Spleen (tissue), 11 donors: Measurements from ENCODE around the gene FNDC1. TPM values are rescaled to one million over a fixed set of nuclear protein-coding genes. Genes with fewer than 3 reads are reported as not detected.

ENCODE experiments used
- DNase-seq: peaks from one replicate; pipeline ENCODE4 v3.0.0-alpha.2; 2020
- H3K27ac ChIP-seq, 8 donors: fragments of 200-600 bp; sonication (generic) in 7 of 8; 1 replicate in 4 of 8; 2 replicates in 4 of 8; pipeline versions ENCODE4 v1.5.0 to v1.8.0; 2016 to 2021; ENCODE audit warnings: inconsistent platforms in 4 of 8, mild to moderate bottlenecking in 4 of 8, moderate library complexity in 1 of 8
- H3K27me3 ChIP-seq, 7 donors: fragments of 200-600 bp; sonication (generic) in 6 of 7; replicated peaks in 1 of 7; 1 replicate in 4 of 7; 2 replicates in 3 of 7; pipeline versions ENCODE4 v1.5.0 to v1.8.0; 2016 to 2021; ENCODE audit warnings: inconsistent platforms in 3 of 7, mild to moderate bottlenecking in 1 of 7
- H3K36me3 ChIP-seq, 6 donors: fragments of 200-600 bp; sonication (generic) in 5 of 6; 1 replicate in 4 of 6; 2 replicates in 2 of 6; pipeline versions ENCODE4 v1.5.0 to v1.8.0; 2016 to 2021; ENCODE audit warnings: inconsistent platforms in 2 of 6
- H3K4me1 ChIP-seq, 6 donors: fragments of 200-600 bp; sonication (generic) in 5 of 6; 1 replicate in 3 of 6; 2 replicates in 3 of 6; pipeline versions ENCODE4 v1.5.0 to v1.8.0; 2016 to 2021; ENCODE audit warnings: inconsistent platforms in 3 of 6
- H3K4me3 ChIP-seq, 8 donors: fragments of 200-600 bp; sonication (generic) in 7 of 8; 1 replicate in 4 of 8; 2 replicates in 4 of 8; pipeline versions ENCODE4 v1.5.0 to v1.8.0; 2016 to 2021; ENCODE audit warnings: inconsistent platforms in 4 of 8, mild to moderate bottlenecking in 4 of 8, moderate library complexity in 2 of 8
- H3K9me3 ChIP-seq, 8 donors: fragments of 200-600 bp; sonication (generic) in 7 of 8; 1 replicate in 4 of 8; 2 replicates in 4 of 8; pipeline versions ENCODE4 v1.5.0 to v1.8.0; 2016 to 2021; ENCODE audit warnings: inconsistent platforms in 4 of 8
- POLR2A ChIP-seq, 3 donors: fragments of 450-650 bp; IDR thresholded peaks; one replicate each; pipeline ENCODE4 v1.5.1; 2017; ENCODE audit warnings: antibody characterized with exemption in 3 of 3, mild to moderate bottlenecking in 1 of 3
- POLR2AphosphoS5 ChIP-seq, 3 donors: sonication (generic); formaldehyde crosslinking; IDR thresholded peaks; one replicate each; pipeline ENCODE4 v1.5.1; 2017; ENCODE audit warnings: antibody characterized with exemption in 3 of 3
- WGBS, 5 donors: extraction: QIAGEN DNeasy Blood & Tissue Kit in 3 of 5; methylation state at CpG; one replicate each; pipeline versions ENCODE4 v1.1.5 to v1.1.7; 2013 to 2018; 5-methylcytosine and 5-hydroxymethylcytosine counted together
- intact Hi-C: fragments of 100-400 bp; cut with DNase I; formaldehyde crosslinking; loops from one replicate; pipeline ENCODE4 v1.15.0; 2023; ENCODE audit warnings: low total_unique reads
- polyA plus RNA-seq, 3 donors: library from polyadenylated mRNA; stranded (reverse); fragments of 200-250 nt; gene quantifications; one replicate each; pipeline ENCODE4 v1.2.1, GENCODE V29; 2013
- total RNA-seq, 7 donors: library from RNA; depleted of rRNA in 3 of 7; stranded (reverse); fragments of >200 nt in 3 of 7; fragmentation: NEBNext Ultra II Directional in 4 of 7; extraction: Animal tissue kit (Norgen Biotek cat#: 25700) in 4 of 7; gene quantifications; one replicate each; pipeline versions ENCODE4 v1.1.0 to v1.2.1, GENCODE V29; 2016 to 2021
- TF ChIP-seq, protein P1 (sequence below), 11 experiments: fragments of 200-600 bp in 7 of 11; fragments of 450-650 bp in 4 of 11; sonication (generic) in 4 of 11; IDR thresholded peaks in 8 of 11; conservative IDR thresholded peaks in 3 of 11; 1 replicate in 7 of 11; 2 replicates in 4 of 11; pipeline versions ENCODE4 v1.4.0 to v1.8.0; 2016 to 2021; ENCODE audit warnings: antibody characterized with exemption in 11 of 11, inconsistent platforms in 4 of 11, mild to moderate bottlenecking in 1 of 11
- donor health status: healthy with polysubstance abuse.
- donor health status: DM: no; HTN: no; CAD: no; lungs with moderate emphysema.
- donor health status: DM: no; HTN: no; CAD: no.
- donor health status: Bipolar disorder and iron deficiency.
- donor health status: healthy.
- donor health status: DM: no; HTN: no; CAD: no.
- donor health status: DM: yes; HTN: yes; CAD: no.

The FNDC1 gene
- total and polyA plus RNA-seq, 10 donors, result 0.03 to 1.2 (median 0.29) TPM

DNA sequence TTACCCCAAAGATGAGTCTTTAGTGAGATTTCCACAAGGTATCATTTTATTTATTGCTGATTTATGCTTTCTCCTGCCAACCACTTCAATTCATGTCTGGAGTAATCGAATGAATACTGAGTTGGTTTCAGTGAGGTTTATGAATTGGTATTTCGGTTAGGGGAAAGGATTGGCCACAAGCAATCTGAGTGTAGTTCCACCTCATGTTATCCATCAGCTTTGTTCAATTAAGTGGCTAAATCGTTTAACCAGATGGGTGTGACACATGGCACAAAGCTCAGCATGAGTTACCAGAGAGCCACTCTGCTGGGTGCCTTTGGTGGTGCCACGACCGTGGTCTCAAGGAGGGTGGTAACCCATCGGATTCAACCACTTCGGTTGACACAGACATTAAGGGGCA lies 148.2 kb downstream of the FNDC1 start:
- Histone ChIP-seq H3K4me1 (no peaks in the 10 kb centered on the region), H3K27me3 (peaks cover 0 to 17% (median 0%) of the 10 kb centered on the region in 7 donors), H3K36me3 (no peaks in the 10 kb centered on the region), H3K4me3 (no peak overlapping the region), H3K27ac (no peak overlapping the region), H3K9me3 (no peaks in the 10 kb centered on the region)
- 79 to 87% (median 86%) methylated on average over 7 of the region's 7 CpGs for WGBS, 5 donors
- no peak for DNase-seq
- intact Hi-C loops, result no loop called here
- TF ChIP-seq POLR2A (IDR thresholded peaks at IDR 0.05), result no peak
- no peak for TF ChIP-seq POLR2AphosphoS5 (IDR thresholded peaks at IDR 0.05)
- TF ChIP-seq, protein P1, sequence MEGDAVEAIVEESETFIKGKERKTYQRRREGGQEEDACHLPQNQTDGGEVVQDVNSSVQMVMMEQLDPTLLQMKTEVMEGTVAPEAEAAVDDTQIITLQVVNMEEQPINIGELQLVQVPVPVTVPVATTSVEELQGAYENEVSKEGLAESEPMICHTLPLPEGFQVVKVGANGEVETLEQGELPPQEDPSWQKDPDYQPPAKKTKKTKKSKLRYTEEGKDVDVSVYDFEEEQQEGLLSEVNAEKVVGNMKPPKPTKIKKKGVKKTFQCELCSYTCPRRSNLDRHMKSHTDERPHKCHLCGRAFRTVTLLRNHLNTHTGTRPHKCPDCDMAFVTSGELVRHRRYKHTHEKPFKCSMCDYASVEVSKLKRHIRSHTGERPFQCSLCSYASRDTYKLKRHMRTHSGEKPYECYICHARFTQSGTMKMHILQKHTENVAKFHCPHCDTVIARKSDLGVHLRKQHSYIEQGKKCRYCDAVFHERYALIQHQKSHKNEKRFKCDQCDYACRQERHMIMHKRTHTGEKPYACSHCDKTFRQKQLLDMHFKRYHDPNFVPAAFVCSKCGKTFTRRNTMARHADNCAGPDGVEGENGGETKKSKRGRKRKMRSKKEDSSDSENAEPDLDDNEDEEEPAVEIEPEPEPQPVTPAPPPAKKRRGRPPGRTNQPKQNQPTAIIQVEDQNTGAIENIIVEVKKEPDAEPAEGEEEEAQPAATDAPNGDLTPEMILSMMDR (IDR thresholded peaks at IDR 0.05 in 8 of 11, conservative IDR thresholded peaks at IDR 0.05 in 3 of 11), result no peak

DNA sequence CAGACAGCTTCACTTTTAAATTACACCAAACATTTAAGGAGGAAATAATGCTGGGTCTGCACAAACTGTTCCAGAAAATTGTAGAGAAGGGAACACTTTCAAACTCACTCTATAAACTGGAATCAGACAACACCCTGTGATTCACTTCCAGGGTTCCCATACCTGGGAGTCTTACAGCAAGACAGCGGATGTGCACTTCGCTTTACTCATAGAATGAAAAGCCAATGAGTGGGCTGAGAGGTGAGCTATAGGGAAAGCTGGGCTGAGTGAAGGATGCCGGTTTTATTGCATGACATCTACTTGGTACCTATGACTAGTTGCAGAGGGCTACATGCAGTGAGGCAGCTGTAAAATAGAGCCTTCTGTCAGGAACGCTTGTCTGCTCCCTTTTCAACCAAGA lies 152.1 kb downstream of the FNDC1 start:
- Histone ChIP-seq H3K27me3 (peaks cover 0 to under 1% (median 0%) of the 10 kb centered on the region in 7 donors), H3K4me1 (no peaks in the 10 kb centered on the region), H3K9me3 (no peaks in the 10 kb centered on the region), H3K27ac (no peak overlapping the region), H3K36me3 (no peaks in the 10 kb centered on the region), H3K4me3 (no peak overlapping the region)
- intact Hi-C loops, result no loop called here
- no peak for DNase-seq
- no peak for TF ChIP-seq POLR2A (IDR thresholded peaks at IDR 0.05)
- TF ChIP-seq, protein P1 (IDR thresholded peaks at IDR 0.05 in 8 of 11, conservative IDR thresholded peaks at IDR 0.05 in 3 of 11), result no peak
- no peak for TF ChIP-seq POLR2AphosphoS5 (IDR thresholded peaks at IDR 0.05)
- WGBS, 5 donors, result 90 to 91% (median 90%) methylated on average over 4 of the region's 4 CpGs

Other genes starting within 250 kb of the FNDC1 start
- gene RSPH3, start 169.2 kb upstream of the FNDC1 start, total RNA-seq, result 1 to 10 TPM; 4.3 to 7.3 (median 6.0) TPM
- 1 to 10 TPM in 1 of 3 donors, under 1 TPM in 2; 0.91 to 2.0 (median 0.93) TPM for gene RSPH3, start 169.2 kb upstream of the FNDC1 start, polyA plus RNA-seq
- gene TAGAP, start 124.4 kb upstream of the FNDC1 start, total RNA-seq, result 10 to 100 TPM; 39.6 to 63.9 (median 49.2) TPM
- 10 to 100 TPM; 13.6 to 21.9 (median 15.7) TPM for gene TAGAP, start 124.4 kb upstream of the FNDC1 start, polyA plus RNA-seq